A673 (cell line): ENCODE measurements around the gene ARPIN. TPM values are rescaled to one million over a fixed set of nuclear protein-coding genes. Genes with fewer than 3 reads are reported as not detected.

Source experiments
- BruUV-seq: library from RNA; stranded (reverse); fragments of 400-500 nt; replicated peaks from 2 replicates; lab custom pipeline; 2021; lab: Mats Ljungman, UMichigan
- CTCF ChIA-PET: fragments of 300-600 bp; sonication (Branson Sonifier 250); formaldehyde crosslinking; loops from one replicate; lab custom pipeline; 2022; ENCODE audit warnings: antibody characterized with exemption; lab: Charles Lee
- POLR2A ChIA-PET: fragments of 300-600 bp; sonication (Branson Sonifier 250); formaldehyde crosslinking; loops from one replicate; lab custom pipeline; 2022; ENCODE audit warnings: antibody characterized with exemption; ENCODE audit not compliant: low non-redundant PET; lab: Charles Lee
- DNase-seq: peaks from one replicate; pipeline ENCODE4 v3.0.0-alpha.2; 2015; ENCODE audit warnings: low spot score
- H3K27ac ChIP-seq: fragments of 200-600 bp; sonication (generic); 2 replicates; pipeline ENCODE4 v1.5.1; 2016; ENCODE audit warnings: mixed run types, low read depth, mild to moderate bottlenecking, mixed read lengths, antibody characterized with exemption, low read length; ENCODE audit not compliant: poor library complexity, severe bottlenecking
- H3K27me3 ChIP-seq: fragments of 200-600 bp; sonication (generic); replicated peaks from 2 replicates; pipeline ENCODE4 v1.6.1; 2017; ENCODE audit warnings: mixed run types, low read depth, mild to moderate bottlenecking, mixed read lengths, antibody characterized with exemption, low read length; ENCODE audit not compliant: insufficient read depth, poor library complexity
- H3K36me3 ChIP-seq: fragments of 200-600 bp; sonication (generic); 2 replicates; pipeline ENCODE4 v1.6.1; 2016; ENCODE audit warnings: mixed run types, mild to moderate bottlenecking, mixed read lengths, antibody characterized with exemption, low read length; ENCODE audit not compliant: insufficient read depth, poor library complexity, severe bottlenecking
- H3K4me1 ChIP-seq: fragments of 200-600 bp; sonication (generic); 2 replicates; pipeline ENCODE4 v1.6.1; 2017; ENCODE audit warnings: mixed run types, mild to moderate bottlenecking, mixed read lengths, antibody characterized with exemption, low read length; ENCODE audit not compliant: insufficient read depth, poor library complexity, severe bottlenecking
- H3K4me3 ChIP-seq: fragments of 200-600 bp; sonication (generic); 2 replicates; pipeline ENCODE4 v1.5.1; 2016; ENCODE audit warnings: low read depth, mixed run types, mild to moderate bottlenecking, mixed read lengths, low read length; ENCODE audit not compliant: poor library complexity, severe bottlenecking
- H3K9me3 ChIP-seq: fragments of 200-600 bp; sonication (generic); 2 replicates; pipeline ENCODE4 v1.6.1; 2016; ENCODE audit warnings: mixed run types, low read depth, mild to moderate bottlenecking, mixed read lengths, antibody characterized with exemption, low read length; ENCODE audit not compliant: poor library complexity, severe bottlenecking
- EZH2 ChIP-seq: fragments of 200-600 bp; sonication (generic); IDR thresholded peaks from 2 replicates; pipeline ENCODE4 v1.6.1; 2017; ENCODE audit warnings: borderline replicate concordance, low read depth, mild to moderate bottlenecking, mixed read lengths, antibody characterized with exemption, low read length; ENCODE audit not compliant: poor library complexity, severe bottlenecking
- intact Hi-C: fragments of 100-400 bp; cut with micrococcal nuclease; formaldehyde crosslinking; loops from one replicate; pipeline ENCODE4 v1.10.0; 2022; ENCODE audit not compliant: unreplicated experiment
- total RNA-seq: library from RNA; stranded (reverse); gene quantifications from 2 replicates; pipeline ENCODE4 v1.2.3, GENCODE V29; 2021
- TF ChIP-seq, protein P1 (sequence below): fragments of 300-800, 200-600 bp; sonication (generic); conservative IDR thresholded peaks from 2 replicates; pipeline ENCODE4 v1.5.1; 2017; ENCODE audit warnings: low read depth, mild to moderate bottlenecking, antibody characterized with exemption, low read length, moderate library complexity, mixed read lengths

ARPIN gene
- total RNA-seq, 1 experiment from 2014 or later, result 5.9 TPM

DNA sequence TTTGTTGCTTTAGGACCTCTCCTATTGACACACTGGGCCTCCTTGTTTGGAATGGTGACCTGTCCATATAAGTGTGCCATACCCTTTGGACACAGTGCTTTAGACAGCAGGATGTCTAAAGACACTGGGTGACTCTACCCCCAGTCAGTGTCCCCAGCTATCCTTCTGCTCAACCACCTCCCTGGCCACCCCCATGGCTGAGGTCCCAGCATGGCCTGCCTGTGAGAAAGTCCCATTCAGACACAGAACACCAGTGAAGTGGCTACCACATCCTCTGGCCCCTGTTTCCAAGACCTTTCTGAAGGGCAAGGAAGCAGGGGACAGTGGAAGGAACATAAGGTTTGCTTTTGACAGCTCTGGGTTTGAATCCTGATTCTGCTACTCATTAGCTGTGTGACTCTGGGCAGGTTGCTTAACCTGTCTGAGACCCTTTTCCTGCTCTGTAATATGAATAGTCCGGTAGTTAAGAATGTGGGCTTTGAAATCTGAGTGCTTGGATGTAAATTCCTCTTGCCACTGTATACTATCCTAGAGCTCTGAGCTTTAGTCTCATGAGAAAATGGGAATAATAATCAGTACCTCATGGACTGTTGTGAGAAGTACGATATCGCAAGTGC lies 12.7 kb downstream of the ARPIN start:
- no peaks in the 10 kb centered on the region for H3K4me1 ChIP-seq
- DNase-seq, result no peak
- no peaks in the 10 kb centered on the region for H3K27me3 ChIP-seq
- POLR2A ChIA-PET, result no interaction called here
- no peak overlapping the region for H3K27ac ChIP-seq
- intact Hi-C loops, result loop anchor here (2.0 to 5.0 kb wide), 2 partner anchors 171 to 187 kb away; no protein-coding TSS in a partner anchor
- H3K4me3 ChIP-seq, result no peak overlapping the region
- no peak for TF ChIP-seq EZH2
- TF ChIP-seq, protein P1, sequence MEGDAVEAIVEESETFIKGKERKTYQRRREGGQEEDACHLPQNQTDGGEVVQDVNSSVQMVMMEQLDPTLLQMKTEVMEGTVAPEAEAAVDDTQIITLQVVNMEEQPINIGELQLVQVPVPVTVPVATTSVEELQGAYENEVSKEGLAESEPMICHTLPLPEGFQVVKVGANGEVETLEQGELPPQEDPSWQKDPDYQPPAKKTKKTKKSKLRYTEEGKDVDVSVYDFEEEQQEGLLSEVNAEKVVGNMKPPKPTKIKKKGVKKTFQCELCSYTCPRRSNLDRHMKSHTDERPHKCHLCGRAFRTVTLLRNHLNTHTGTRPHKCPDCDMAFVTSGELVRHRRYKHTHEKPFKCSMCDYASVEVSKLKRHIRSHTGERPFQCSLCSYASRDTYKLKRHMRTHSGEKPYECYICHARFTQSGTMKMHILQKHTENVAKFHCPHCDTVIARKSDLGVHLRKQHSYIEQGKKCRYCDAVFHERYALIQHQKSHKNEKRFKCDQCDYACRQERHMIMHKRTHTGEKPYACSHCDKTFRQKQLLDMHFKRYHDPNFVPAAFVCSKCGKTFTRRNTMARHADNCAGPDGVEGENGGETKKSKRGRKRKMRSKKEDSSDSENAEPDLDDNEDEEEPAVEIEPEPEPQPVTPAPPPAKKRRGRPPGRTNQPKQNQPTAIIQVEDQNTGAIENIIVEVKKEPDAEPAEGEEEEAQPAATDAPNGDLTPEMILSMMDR, result no peak
- H3K9me3 ChIP-seq, result no peaks in the 10 kb centered on the region
- CTCF ChIA-PET, result no interaction called here
- no peaks in the 10 kb centered on the region for H3K36me3 ChIP-seq
- BruUV-seq, result no TSS peak

DNA sequence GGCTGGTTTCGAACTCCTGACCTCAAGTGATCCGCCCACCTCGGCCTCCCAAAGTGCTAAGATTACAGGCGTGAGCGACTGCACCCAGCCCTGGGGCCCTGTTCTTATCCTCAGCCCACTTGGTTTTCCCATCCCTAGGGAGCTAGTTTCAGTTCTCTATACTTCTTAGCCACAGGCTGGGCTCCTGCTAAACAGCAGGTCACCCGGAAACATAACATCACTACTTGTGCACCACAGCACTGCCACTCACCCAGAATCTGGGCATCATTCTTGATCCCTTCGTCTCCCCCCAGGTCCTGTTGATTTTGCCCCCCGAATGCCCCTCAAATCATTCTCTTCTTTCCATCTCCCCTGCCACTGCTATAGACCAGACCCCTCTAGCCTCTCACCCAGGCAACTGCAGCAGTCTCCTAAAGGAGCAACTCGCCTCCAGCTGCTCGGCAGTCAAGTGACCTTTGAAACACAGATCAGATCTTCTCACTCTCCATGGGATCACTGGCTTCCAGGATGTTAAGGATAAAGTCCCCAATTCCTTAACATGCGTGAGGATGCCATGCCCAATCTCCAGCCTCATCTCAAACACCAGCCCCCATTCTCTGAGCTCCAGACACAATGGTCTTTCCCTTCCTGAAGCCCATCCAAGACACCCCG lies 13.3 kb downstream of the ARPIN start:
- TF ChIP-seq, protein P1, result no peak
- TF ChIP-seq EZH2, result no peak
- Histone ChIP-seq H3K27me3 (no peaks in the 10 kb centered on the region), H3K27ac (no peak overlapping the region), H3K36me3 (no peaks in the 10 kb centered on the region), H3K4me1 (no peaks in the 10 kb centered on the region), H3K4me3 (no peak overlapping the region), H3K9me3 (no peaks in the 10 kb centered on the region)
- intact Hi-C loops, result loop anchor here (2.0 to 5.0 kb wide), 2 partner anchors 171 to 188 kb away; no protein-coding TSS in a partner anchor
- CTCF ChIA-PET, result no interaction called here
- no peak for DNase-seq
- POLR2A ChIA-PET, result no interaction called here
- no TSS peak for BruUV-seq

DNA sequence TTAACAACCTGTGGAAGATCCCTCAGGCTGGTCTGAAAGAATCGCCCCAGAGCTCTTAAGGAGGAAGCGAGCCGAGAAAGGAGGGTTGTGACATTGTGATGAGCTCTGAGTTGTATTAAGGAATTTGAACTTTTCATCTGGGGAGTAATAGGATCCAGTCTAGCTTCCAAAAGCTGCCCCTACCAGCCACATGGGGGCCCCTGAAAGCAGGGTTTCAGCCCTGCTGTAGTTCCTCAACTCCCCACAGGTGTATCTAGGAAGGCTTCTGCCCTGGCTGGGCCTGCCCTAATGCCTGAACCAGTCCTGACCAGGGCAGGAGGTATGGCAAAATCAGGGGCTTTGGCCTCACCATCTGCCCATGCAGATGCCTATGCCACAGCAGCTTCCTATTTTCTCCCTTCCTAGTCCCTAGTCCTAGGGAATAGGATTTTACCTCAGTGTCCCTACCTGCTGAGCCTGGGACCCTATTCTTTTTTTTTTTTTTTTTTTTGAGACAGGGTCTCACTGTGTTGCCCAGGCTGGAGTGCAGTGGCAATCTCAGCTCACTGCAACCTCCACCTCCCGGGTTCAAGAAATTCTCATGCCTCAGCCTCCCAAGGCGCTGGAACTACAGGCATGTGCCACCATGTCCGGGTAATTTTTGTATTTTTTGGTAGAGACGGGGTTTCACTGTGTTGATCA lies 14.0 kb downstream of the ARPIN start:
- Histone ChIP-seq H3K27me3 (no peaks in the 10 kb centered on the region), H3K27ac (no peak overlapping the region), H3K36me3 (no peaks in the 10 kb centered on the region), H3K4me1 (no peaks in the 10 kb centered on the region), H3K9me3 (no peaks in the 10 kb centered on the region), H3K4me3 (no peak overlapping the region)
- peak; percentile 55 for DNase-seq
- intact Hi-C loops, result loop anchor here (2.0 to 5.0 kb wide), 2 partner anchors 172 to 189 kb away; no protein-coding TSS in a partner anchor
- TF ChIP-seq, protein P1, result peak; percentile 54
- no peak for TF ChIP-seq EZH2
- ChIA-PET POLR2A (interaction anchor here (0.6 kb wide), 2 partner anchors 31 to 175 kb away, joined by 4 to 6 read pairs; no protein-coding TSS in a partner anchor), CTCF (no interaction called here)
- no TSS peak for BruUV-seq
